LNCaP clone FGC (cell line): ENCODE results near the gene FAM168A.

Experiments used
- DNase-seq: peaks from one replicate; pipeline ENCODE4 v3.0.0-alpha.2; 2011; ENCODE audit warnings: low read depth
- H3K4me3 ChIP-seq: 2 replicates; pipeline ENCODE4 v1.5.1; 2011; ENCODE audit warnings: mild to moderate bottlenecking, low read depth, low read length, control low read depth
- CTCF ChIP-seq: IDR thresholded peaks from 2 replicates; pipeline ENCODE4 v1.5.1; 2012; ENCODE audit warnings: mild to moderate bottlenecking; ENCODE audit not compliant: control insufficient read depth, insufficient read depth; ENCODE audit errors: extremely low read depth

FAM168A gene

GRCh38 chr11:73405146-73405510 is 192.8 kb downstream of the FAM168A start:
- DNase-seq: no peak

GRCh38 chr11:73404506-73405145 is 193.3 kb downstream of the FAM168A start:
- no peak overlapping the region for H3K4me3 ChIP-seq
- no peak for DNase-seq
- TF ChIP-seq CTCF: no peak

More at GRCh38 chr11:73405146-73405510, 192.8 kb downstream of the FAM168A start:
- H3K4me3 ChIP-seq: no peak overlapping the region
- no peak for TF ChIP-seq CTCF

- TF ChIP-seq CTCF: peak; percentile 97
- no peak overlapping the region for H3K4me3 ChIP-seq
- peak; percentile 25 for DNase-seq
These were observed 193.9 kb downstream of the FAM168A start for GRCh38 chr11:73404048-73404447.

- no peak for DNase-seq
- H3K4me3 ChIP-seq: no peak overlapping the region
- TF ChIP-seq CTCF: no peak
These were observed 194.4 kb downstream of the FAM168A start for GRCh38 chr11:73403541-73403940.

- peak; percentile 40 for TF ChIP-seq CTCF
- no peak for DNase-seq
- no peak overlapping the region for H3K4me3 ChIP-seq
These were observed 195.1 kb downstream of the FAM168A start for GRCh38 chr11:73402834-73403185.

GRCh38 chr11:73401924-73402833 is 195.7 kb downstream of the FAM168A start:
- H3K4me3 ChIP-seq: no peak overlapping the region
- TF ChIP-seq CTCF: no peak
- DNase-seq: no peak
